K562 (cell line): Measurements from ENCODE around the gene INS.

ENCODE experiments used
- BMI1 ChIP-seq: fragments of 150-350 bp; IDR thresholded peaks from 2 replicates; pipeline ENCODE4 v1.6.1; 2014; ENCODE audit warnings: low read length
- BRF2 ChIP-seq: IDR thresholded peaks from 3 replicates; pipeline ENCODE4 v1.6.1; 2011; ENCODE audit warnings: borderline replicate concordance, mild to moderate bottlenecking; ENCODE audit not compliant: insufficient read length, insufficient read depth
- CEBPG ChIP-seq, 3 experiments: fragments of 200-800 bp in 1 of 3; sonication (Bioruptor generic) in 1 of 3; sonication (generic) in 1 of 3; formaldehyde crosslinking in 1 of 3; IDR thresholded peaks in 2 of 3; conservative IDR thresholded peaks in 1 of 3; 2 replicates each; pipeline versions ENCODE4 v1.6.1 to v1.8.0; 2016 to 2022; ENCODE audit warnings: missing compliant biosample characterization in 2 of 3, missing genetic modification characterization in 2 of 3, mild to moderate bottlenecking in 1 of 3, missing genetic modification reagents in 1 of 3
- CTCF ChIP-seq, 3 experiments: IDR thresholded peaks in 2 of 3; conservative IDR thresholded peaks in 1 of 3; 2 replicates each; pipeline ENCODE4 v1.5.1; 2011 to 2012; ENCODE audit warnings: low read length in 3 of 3, mild to moderate bottlenecking in 3 of 3, control low read depth in 2 of 3, improper control_type of control experiment in 1 of 3, inconsistent platforms in 1 of 3, low read depth in 1 of 3, mixed read lengths in 1 of 3, moderate library complexity in 1 of 3; ENCODE audit not compliant: insufficient read depth in 2 of 3
- ELF4 ChIP-seq: fragments of 450-650 bp; formaldehyde crosslinking; IDR thresholded peaks from 2 replicates; pipeline ENCODE4 v1.4.0; 2022; ENCODE audit warnings: missing genetic modification characterization
- EZH2 ChIP-seq: IDR thresholded peaks from 2 replicates; pipeline ENCODE4 v1.6.1; 2012; ENCODE audit warnings: low read depth, mild to moderate bottlenecking, inconsistent platforms, low read length, borderline replicate concordance
- FOXK2 ChIP-seq, 2 experiments: fragments of 450-650 bp; IDR thresholded peaks in 1 of 2; conservative IDR thresholded peaks in 1 of 2; 2 replicates each; pipeline ENCODE4 v1.6.1; 2016; ENCODE audit warnings: low read depth in 2 of 2, mild to moderate bottlenecking in 1 of 2
- JUN ChIP-seq, 2 experiments: sonication (generic) in 1 of 2; formaldehyde crosslinking in 1 of 2; IDR thresholded peaks; 2 replicates each; pipeline versions ENCODE4 v1.6.1 to v1.8.0; 2012 to 2022; ENCODE audit warnings: borderline replicate concordance in 2 of 2, mild to moderate bottlenecking in 2 of 2, improper control_type of control experiment in 1 of 2, low read depth in 1 of 2, low read length in 1 of 2, missing genetic modification reagents in 1 of 2
- REST ChIP-seq, 2 experiments: fragments of 450-650 bp; formaldehyde crosslinking in 1 of 2; IDR thresholded peaks; 2 replicates each; pipeline versions ENCODE4 v1.4.0 to v1.6.1; 2014 to 2020; ENCODE audit warnings: mild to moderate bottlenecking in 2 of 2, borderline replicate concordance in 1 of 2, low read depth in 1 of 2
- SPI1 ChIP-seq: IDR thresholded peaks from 2 replicates; pipeline ENCODE4 v1.6.1; 2011; ENCODE audit warnings: low read depth, low read length, control low read depth, borderline replicate concordance
- TCF7L2 ChIP-seq: fragments of 150-350 bp; IDR thresholded peaks from 2 replicates; pipeline ENCODE4 v1.6.1; 2016; ENCODE audit warnings: low read depth, mild to moderate bottlenecking, low read length, moderate library complexity

GRCh38 chr11:2137202-2138067, 23.6 kb downstream of the INS start:
- TF ChIP-seq JUN (IDR thresholded peaks at IDR 0.05; ENCODE audit: borderline replicate concordance, low read depth, low read length) (no peak), JUN (CRISPR knock-in tag; IDR thresholded peaks at IDR 0.05; ENCODE audit: borderline replicate concordance) (no peak), ELF4 (CRISPR knock-in tag) (no peak), CTCF (IDR thresholded peaks at IDR 0.05 in 2 of 3, conservative IDR thresholded peaks at IDR 0.05 in 1 of 3; ENCODE audit: insufficient read depth in 2 of 3, low read depth in 1 of 3, low read length in 3 of 3) (no peak), CEBPG (CRISPR knock-in tag; IDR thresholded peaks at IDR 0.05) (no peak), CEBPG (tag; conservative IDR thresholded peaks at IDR 0.05 in 1 of 2, IDR thresholded peaks at IDR 0.05 in 1 of 2) (no peak), SPI1 (no peak), BRF2 (no peak), FOXK2 (conservative IDR thresholded peaks at IDR 0.05 in 1 of 2, IDR thresholded peaks at IDR 0.05 in 1 of 2; ENCODE audit: low read depth in 2 of 2) (no peak), REST (IDR thresholded peaks at IDR 0.05; ENCODE audit: borderline replicate concordance) (no peak), REST (CRISPR knock-in tag; IDR thresholded peaks at IDR 0.05; ENCODE audit: low read depth) (no peak), BMI1 (no peak), TCF7L2 (no peak), EZH2 (no peak)
